Fibroblast of skin of left biceps (primary cell): ENCODE measurements around the gene FOXF1.

Experiments
- DNase-seq, 2 experiments: peaks; one replicate each; pipeline ENCODE4 v3.0.0-alpha.2; 2013; ENCODE audit warnings: low read depth in 2 of 2

Gene FOXF1

GRCh38 chr16:86510465-86511261 is at the start of gene FOXF1:
TSS of gene FOXF1 (plus strand) at chr16:86510527. CDS start at chr16:86510570, 43 bp downstream.
- DNase-seq, result no peak

DNA sequence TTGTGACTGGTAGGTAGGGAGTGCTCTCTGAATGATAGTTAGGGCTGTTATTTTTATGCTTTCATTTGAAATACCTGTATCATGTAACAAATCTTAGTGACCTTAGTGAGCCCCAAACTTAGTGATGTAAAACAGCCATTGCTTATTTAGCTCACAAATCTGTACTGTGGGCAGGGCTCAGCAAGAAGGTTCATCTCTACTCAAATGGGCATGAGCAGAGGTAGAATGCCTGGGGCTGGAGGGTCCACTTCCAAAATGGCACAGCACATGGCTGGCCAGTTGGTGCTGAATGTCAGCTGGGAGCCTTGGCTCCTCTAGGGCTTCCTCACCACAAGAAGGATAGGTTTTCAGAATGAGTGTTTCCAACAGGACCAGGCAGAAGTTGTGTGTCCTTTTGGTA is 49.3 kb upstream of the FOXF1 start:
- no peak for DNase-seq

- no peak for DNase-seq
These were observed 47.8 kb upstream of the FOXF1 start for GRCh38 chr16:86462334-86463084.

- no peak for DNase-seq
These were observed 46.3 kb upstream of the FOXF1 start for GRCh38 chr16:86464044-86464443.

- DNase-seq, result no peak
These were observed 44.9 kb upstream of the FOXF1 start for GRCh38 chr16:86465434-86465833.

- no peak for DNase-seq
These were observed 43.5 kb upstream of the FOXF1 start for GRCh38 chr16:86466696-86467406.

DNA sequence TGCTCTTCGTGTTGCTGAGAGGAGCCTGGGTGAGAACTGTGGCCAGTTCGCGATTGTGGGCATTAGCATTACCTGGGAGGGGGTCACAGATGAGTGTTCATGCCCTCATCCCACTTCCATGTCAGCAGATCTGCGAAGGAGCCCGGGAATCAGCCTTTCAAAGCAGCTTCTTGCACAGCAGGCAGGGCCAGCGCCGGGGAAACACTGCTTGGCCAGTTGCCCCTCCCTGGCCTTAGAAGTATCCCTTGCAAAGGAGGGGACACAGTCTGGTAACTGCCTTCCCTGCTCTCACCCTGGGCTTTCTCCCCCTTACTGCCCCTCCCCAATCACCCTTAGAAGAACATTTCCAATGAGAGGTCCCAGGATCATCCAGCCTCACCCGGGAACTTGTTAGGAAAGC is 42.8 kb upstream of the FOXF1 start:
- DNase-seq, result no peak

GRCh38 chr16:86470964-86471363 is 39.4 kb upstream of the FOXF1 start:
- no peak for DNase-seq

DNA sequence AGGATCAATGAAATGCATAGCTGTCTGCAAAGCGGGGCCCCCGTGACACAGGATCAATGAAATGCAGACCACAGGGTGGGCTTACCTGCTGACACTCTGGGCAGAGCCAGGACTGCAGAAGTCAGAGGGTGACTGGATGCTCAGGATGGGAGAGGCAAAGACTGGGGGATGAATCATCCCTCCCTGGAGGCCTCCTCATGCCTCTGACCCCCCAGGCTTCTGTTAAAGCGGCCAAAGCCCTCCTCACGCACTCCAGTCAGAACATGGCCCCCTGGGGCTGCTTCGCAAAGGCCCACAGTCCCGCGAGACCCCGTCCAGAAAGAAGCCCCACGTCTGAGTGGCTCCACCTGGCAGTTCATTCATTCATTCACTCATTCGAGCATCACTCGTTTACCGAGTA is 38.4 kb upstream of the FOXF1 start:
- no peak for DNase-seq

- DNase-seq, result no peak
These were observed 38.0 kb upstream of the FOXF1 start for GRCh38 chr16:86472366-86472765.

DNA sequence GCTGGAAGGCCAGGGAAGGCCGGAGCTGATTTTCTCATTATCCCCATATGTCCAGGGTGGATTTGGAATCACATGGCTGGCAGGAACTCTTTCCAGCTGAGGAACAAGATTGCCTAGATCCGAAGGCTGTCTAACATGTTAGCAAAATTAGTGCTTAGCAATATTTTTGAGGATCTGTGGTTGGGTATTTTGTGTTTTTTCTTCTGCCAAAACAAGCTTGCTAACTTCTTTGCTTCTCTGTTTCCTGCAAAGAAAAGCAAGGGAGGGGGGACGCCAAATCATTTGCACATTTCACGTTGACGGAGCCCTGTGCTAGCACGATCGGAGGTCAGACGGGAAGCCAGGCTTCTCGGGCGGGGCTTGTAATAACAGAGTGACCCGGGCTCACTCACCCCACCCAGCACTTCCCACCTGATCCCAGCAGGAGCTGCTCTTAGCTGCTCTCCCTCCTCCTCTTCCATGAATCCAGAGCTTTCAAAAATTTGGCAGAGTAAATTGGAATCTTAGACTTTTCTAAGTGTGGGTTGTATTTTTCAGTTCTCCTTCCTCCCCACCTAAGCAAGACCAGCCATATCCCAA is 33.3 kb upstream of the FOXF1 start:
- DNase-seq, result no peak

DNA sequence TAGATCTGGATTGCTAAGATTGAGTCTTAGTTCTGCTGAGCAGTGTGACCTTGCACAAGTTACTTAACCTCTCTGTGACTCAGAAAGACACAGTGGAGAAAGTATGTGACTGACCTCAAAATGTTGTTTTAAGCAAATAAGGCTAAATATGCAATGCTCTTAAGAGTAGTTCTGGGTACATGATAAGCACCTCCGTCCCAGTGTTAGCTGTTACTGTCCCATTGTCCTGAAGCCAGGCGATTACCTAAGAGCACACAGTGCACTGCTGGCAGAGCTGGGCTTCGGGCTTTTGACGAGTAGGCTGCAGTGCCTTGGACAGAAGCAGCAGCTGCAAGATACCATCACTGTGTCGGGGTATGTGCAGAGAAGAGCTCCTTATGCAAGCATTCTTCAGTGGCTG is 32.7 kb upstream of the FOXF1 start:
- no peak for DNase-seq

- DNase-seq, result no peak
These were observed 31.5 kb upstream of the FOXF1 start for GRCh38 chr16:86478779-86479178.

DNA sequence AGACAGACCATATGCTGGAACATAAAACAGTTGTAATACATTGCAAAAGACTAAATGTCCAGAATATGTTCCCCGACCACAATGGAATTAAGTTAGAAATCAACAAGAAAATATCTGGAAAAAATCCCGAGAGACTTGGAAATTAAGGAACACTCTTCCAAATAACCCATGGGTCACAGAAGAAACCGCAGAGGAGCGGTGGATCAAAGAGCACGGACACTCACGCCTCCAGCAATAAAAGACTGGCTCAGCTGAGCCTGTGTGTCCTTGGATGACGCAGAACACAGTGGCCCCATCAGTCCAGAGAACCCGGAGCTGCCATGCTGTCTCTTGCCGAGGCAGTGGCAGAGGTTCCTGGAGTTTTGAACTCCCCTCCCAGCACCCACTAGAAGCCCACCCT is 30.9 kb upstream of the FOXF1 start:
- DNase-seq, result no peak

DNA sequence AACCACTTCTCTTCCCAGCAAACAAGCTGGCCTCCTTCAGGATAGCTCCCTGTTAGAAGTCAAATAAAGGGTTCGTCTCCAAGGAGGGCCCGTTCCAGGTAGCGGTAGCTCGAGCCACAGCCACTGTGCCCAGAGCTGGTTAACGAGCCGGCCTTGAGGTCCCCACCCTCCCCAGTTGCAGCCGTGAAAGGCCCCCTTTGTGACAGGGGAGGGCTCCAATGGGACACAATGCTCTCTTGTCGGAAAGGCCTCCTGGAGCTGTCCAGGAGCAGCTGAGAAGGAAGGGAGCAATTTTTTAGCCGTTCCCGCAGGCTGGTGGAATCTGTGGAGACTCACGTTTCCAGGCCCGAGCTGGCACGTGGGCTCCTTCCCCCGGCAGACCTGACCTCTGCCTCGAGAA is 29.9 kb upstream of the FOXF1 start:
- no peak for DNase-seq

DNA sequence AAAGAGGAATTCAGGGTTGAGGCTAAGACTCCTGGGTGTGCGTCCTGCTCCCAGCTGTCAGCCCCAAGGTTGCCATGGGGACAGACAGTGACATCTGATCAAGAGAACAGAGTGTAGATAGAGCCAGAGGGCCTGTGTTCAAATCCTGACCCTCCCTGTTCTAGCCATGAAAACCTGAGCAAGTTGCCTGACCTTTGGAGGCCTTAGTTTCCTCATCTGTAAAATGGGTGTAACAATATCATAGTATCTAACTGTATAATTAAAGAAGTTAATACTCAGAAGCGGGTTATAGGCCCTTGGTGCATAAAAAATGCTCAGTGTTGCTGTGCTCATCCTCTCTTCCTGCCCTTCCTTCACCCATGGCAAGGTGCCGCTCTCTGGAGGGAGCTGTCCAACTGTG is 28.7 kb upstream of the FOXF1 start:
- DNase-seq, result no peak

- DNase-seq, result no peak
These were observed 26.1 kb upstream of the FOXF1 start for GRCh38 chr16:86484240-86484639.

DNA sequence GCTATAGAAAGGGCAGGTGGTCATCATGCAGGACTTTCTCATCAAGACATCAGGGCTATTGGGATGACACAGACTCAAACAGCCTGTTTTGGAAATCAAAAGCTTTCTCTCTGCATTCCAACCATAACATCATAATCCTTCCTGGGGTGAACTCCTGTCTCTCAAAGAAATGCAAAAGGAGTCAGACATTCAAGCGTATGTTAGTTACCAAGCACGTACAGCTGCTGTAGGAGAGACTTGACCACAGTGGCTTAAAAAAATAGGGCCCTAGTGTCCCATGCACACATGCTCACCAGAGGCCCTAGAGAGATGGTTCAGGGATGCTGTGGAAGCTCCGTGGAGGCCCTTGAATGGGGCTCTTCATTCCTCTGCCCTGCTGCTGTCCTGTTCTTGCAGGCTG is 24.6 kb upstream of the FOXF1 start:
- no peak for DNase-seq

- no peak for DNase-seq
These were observed 19.3 kb upstream of the FOXF1 start for GRCh38 chr16:86490859-86491639.

GRCh38 chr16:86491640-86492023 is 18.7 kb upstream of the FOXF1 start:
- no peak for DNase-seq

- DNase-seq, result no peak
These were observed 17.9 kb upstream of the FOXF1 start for GRCh38 chr16:86492267-86492960.
